HG02970 (cell line): ENCODE measurements around the gene RREB1.

Experiments
- ATAC-seq: cut with Tn5 transposase; IDR thresholded peaks from one replicate; pipeline ENCODE4 v1.9.1; 2021; ENCODE audit warnings: mild to moderate bottlenecking, moderate library complexity, moderate number of reproducible peaks; ENCODE audit not compliant: unreplicated experiment, low FRiP score

RREB1 gene

DNA sequence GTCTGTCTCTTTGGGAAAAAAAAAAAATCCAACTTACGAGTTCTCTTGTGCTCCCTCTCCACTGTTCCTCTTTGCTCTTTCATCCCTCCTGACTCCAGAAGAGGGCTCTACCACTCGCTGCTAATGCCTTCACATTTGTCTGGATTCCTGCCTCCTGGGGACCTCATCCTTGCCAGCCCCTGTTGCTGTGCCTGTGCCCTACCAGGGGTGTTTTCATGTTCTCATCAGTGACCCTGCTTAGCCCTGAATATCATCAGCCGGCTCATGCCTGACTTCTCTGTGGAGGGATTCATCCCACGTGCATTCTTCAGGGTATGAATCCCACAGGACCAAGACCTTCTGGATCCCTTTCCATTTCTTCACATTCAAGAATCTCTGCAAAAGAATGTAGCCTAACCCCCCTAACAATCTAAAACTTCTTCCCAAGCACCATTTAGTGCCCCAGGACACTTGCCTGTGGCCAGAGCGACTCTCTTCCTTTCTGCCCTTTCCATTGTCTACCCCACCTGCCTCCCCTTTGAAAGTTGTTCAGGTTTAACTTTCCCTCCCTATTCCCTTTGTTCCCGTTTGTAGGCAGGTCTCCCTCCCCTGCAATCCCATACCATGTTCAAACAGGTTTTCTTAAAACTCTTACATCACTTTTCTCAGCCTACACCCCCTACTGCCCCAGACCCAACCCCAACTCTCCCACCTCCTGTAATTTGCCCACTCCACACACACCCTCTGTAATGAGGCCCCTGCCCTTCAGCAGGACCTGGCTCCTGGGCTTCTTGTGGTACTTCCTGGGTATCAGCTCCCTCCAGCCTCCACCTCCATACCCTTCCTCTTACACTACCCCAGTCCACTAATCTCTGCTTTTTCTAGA is 50.2 kb downstream of the RREB1 start:
- ATAC-seq: no peak

GRCh38 chr6:7159790-7160525 is 52.2 kb downstream of the RREB1 start:
- ATAC-seq: no peak

- no peak for ATAC-seq
Measured at GRCh38 chr6:7161253-7161623, 53.5 kb downstream of the RREB1 start.

- no peak for ATAC-seq
Measured at GRCh38 chr6:7161845-7162244, 54.1 kb downstream of the RREB1 start.

GRCh38 chr6:7163661-7164071 is 55.9 kb downstream of the RREB1 start:
- ATAC-seq: no peak

DNA sequence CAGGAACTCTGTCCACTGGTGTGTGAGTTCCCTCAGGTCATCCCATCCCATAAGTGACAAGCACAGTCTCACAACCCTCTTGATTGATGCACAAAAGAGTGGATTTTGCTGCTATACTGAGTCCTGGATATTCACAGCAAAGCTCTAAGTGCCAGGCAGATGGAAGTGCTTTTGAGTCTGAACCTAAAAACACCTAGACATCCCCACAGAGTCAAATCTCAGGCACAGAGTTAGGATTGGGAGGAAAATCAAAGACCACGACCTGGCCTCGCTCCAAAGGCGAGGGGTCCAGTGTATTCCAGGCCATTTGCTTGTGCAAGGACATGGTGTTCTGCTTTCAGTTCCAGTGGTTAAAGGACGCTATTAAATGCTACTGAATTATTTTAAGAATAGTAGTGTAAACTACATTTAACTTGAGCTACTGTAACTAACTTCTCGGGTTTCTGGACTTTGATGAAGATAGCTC is 56.8 kb downstream of the RREB1 start:
- no peak for ATAC-seq

- ATAC-seq: no peak
Measured at GRCh38 chr6:7165002-7165889, 57.5 kb downstream of the RREB1 start.

DNA sequence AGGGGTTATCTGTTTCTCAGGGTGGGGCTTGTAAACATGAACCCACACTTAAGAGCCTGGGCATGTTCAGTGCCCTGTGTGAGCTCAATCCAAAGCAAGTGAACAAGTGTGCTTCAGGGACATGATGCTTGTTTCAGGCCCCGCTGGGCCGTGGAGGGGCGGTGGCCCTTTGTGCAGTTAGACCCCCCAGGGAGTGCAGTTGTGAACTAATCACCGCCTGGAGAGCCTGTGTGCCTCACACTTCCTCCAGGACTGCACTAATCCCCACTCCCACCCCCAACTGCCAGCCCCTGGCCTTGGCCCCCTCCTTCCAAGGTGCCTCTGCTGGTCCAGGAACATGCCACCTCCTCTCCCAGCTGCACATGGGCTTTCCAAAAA is 58.1 kb downstream of the RREB1 start:
- no peak for ATAC-seq

DNA sequence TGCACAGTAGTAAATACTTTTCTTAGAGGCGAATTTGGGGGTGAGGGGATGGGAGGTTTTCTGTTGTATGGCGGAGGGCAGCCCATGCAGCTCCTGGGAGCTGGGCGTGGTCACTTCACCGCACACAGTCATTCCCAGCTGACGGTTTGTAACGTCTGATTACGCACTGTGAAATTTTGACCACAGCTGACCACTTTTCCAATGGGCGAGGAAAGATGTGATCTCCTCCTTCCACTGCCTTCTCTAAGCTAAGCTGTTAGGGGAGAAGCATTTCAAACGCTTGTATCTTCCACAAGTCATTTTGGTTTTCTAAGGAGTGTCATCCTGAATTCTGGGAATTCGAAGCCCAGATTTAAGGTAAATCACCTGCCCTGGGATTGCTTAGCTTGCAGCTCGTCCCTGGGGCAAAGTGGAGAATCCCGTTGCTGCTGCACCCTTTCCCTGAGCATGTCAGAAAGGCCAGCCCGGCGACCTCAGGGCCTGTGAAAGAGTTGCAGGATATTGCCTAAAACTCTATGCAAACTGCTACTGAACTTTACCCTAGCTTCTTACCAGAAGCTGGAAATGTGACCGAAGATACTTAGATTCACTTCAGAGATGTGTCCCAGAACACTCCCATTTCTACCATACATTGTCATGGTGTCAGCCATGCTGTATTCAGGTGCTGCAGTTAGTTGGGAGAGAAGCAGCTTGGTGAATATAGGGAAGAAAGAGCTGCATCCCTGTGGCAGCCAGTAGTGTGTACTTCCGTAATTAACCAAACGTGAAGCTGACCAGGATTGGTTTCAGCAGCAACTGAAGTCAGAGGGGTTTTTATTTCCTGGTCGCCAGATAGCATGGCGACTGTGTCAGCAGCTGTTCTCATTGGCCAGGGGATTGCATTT is 58.9 kb downstream of the RREB1 start:
- ATAC-seq: no peak

GRCh38 chr6:7169296-7169721 is 61.5 kb downstream of the RREB1 start:
- ATAC-seq: no peak

GRCh38 chr6:7170117-7170732 is 62.5 kb downstream of the RREB1 start:
- ATAC-seq: no peak

DNA sequence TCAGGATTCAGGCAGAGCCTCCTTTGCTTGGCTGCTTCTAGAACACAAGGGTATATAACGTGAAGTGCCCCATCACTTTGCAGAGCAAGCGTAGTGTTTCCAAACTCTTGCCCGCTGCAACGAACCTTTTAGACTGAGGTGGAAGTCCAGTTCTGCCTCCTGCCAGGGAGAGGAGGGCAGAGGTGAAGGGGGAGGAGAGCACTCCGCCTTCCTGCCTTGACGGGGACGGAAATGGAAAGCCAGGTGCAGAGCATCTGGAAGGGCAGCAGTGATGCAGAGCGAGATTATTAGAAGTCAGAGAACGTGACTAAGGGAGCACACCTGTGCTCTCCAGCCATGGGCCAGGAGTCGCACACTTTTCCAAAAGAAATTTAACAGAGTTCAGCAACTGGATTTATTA is 63.4 kb downstream of the RREB1 start:
- no peak for ATAC-seq

DNA sequence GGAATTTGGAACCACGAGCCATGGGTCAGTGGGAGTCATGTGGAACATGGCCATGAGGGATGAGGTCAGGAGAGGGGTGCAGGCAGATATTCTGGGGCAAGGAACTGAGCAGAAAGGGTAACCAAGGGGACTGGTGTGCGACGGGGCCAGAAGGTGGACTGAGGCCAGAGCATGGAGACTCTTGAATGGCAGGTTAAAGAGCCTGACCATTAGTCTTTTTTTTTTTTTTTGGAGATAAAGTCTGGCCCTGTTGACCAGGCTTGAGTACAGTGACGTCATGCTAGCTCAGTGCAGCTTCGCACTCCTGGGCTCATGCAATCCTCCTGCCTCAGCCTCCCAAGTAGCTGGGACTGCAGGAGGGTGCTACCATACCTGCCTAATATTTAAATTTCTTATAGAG is 64.0 kb downstream of the RREB1 start:
- no peak for ATAC-seq

DNA sequence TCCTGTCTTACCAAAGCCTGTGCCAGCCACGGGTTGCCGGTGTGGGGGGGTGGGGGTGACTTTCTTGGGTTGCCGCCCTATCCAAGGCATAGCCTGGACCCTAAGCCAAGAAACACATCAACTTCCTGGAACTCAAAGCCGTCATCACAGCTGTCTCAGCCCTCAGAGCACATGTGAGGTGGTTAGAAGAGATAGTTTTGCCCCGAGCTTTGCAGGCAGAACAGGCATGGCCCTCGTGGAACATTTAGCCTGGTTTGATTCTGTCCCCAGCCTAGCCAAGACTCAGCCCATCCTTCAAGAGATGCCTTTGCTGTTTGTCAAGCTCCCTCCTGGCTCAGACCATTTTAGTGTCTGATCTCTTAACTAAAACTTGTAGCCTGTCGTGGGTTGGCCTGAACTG is 64.9 kb downstream of the RREB1 start:
- ATAC-seq: no peak

- ATAC-seq: no peak
Measured at GRCh38 chr6:7173843-7174503, 66.2 kb downstream of the RREB1 start.

DNA sequence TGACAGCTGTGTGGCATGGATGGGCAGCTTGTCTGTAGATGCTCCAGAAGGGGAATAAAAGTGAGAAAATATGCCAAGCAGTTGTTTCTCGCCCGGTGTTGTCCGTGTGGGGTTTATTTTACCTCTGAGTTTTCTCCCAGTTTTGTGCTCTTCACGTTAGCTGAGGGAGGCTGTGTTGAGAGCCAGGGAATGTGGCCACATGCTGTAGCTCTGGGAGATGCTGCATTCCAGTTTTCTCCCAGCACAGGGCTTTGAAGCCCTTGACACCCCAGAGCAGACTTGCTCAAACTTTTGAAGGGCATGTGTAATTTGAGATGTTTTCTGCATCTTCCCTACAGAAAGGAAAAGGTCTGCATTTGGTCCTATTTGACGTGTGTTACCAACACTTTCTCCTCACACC is 67.7 kb downstream of the RREB1 start:
- ATAC-seq: no peak

DNA sequence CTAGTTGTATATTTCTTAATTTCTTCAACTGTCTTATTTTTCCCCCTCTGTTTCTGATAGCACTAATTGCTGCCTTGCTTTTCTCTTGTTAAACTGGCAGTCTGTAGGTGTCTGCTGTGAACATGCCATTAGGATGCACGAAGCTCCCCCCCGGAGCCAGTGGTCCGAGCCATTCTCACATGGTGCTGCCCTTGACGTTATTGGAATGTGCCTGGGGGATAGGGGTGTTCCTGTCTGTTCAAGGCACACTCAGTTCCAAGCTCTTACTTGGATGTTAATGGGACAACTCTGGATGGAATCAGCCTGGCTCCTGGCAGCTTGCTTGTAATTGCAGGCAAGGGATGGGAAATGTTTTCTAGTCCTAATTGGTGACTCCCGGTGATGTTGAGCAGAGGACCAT is 68.4 kb downstream of the RREB1 start:
- ATAC-seq: no peak

- ATAC-seq: no peak
Measured at GRCh38 chr6:7178280-7178679, 70.5 kb downstream of the RREB1 start.

GRCh38 chr6:7180751-7181150 is 73.0 kb downstream of the RREB1 start:
- ATAC-seq: no peak
